ENCODE measurements around the gene KNSTRN. TPM values are rescaled to one million over a fixed set of nuclear protein-coding genes. Genes with fewer than 3 reads are reported as not detected.

Gene KNSTRN
- total and polyA plus RNA-seq, 2 of the 4 experiments (the other 2 are of a cell fraction) = 33.1 to 73.5 TPM

DNA sequence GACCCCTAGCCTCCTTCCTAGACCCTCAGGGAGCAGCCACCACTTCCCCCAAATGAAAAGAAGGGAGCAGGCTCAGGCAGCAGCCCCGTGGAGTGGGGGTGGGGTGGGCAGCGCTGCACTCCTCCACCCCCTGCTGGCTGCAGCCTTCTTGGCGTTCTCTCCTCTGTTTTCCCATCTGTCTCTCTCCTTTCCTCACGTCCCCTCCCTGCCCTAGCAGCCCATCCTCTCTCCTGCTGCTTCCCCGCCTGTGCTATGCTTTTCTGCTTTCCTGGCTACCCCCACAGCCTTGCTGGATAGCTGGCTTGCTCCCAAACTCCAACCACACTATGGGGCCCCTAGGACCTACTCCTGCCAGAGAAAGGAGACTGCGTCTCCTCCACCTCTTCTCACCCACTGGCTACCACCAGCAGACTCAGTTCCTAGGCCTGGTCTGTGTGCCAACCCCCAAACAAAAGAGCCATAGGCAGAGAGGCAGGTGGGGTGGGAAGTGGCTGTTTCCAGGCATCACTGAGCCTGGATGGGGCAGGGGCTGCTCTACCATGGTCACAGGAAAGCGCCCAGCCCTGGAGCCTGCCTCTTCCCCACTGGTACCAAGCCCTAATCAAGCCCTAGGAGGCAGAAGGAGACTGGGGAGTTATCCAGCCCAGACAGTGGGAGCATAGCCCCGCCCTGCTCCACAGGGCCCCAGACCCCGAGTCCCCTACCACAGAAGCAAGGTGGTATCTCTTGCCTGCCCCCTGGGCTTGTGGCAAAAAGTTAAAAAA lies 27.9 kb upstream of the KNSTRN start:
- ChIA-PET POLR2A (ENCODE audit: unreplicated experiment) (no interaction called here), CTCF (interaction anchor here (0.7 to 4.2 kb wide), 3 partner anchors 11 to 85 kb away, joined by 3 to 15 read pairs (median 3); no protein-coding TSS in a partner anchor)
- Histone ChIP-seq H3K4me3 (ENCODE audit: insufficient read depth, low read depth, low read length) (no peak overlapping the region), H3K36me3 (ENCODE audit: control insufficient read depth, insufficient read depth, low read length) (no peaks in the 10 kb centered on the region), H2BK20ac (ENCODE audit: low read depth, low read length) (no peak overlapping the region), H2AK9ac (replicated peaks; ENCODE audit: low read depth, low read length, poor library complexity) (peak overlapping the region; percentile 58), H3K4me2 (ENCODE audit: low read depth, low read length) (no peak overlapping the region; the same call in 1 of the 2 replicates), H3K4me1 (ENCODE audit: control insufficient read depth, insufficient read depth, low read length) (peaks cover 6% of the 10 kb centered on the region; the same call in 1 of the 2 replicates), H4K20me1 (ENCODE audit: insufficient read depth, low read length) (no peaks in the 10 kb centered on the region), H3K9me1 (ENCODE audit: insufficient read depth, low read length) (no peaks in the 10 kb centered on the region), H2BK15ac (ENCODE audit: low read depth, low read length) (no peak overlapping the region), H3K23ac (ENCODE audit: low read depth, low read length) (no peak overlapping the region), H3K56ac (ENCODE audit: extremely low read depth, insufficient read depth, low read length) (no peak overlapping the region), H3K27ac (ENCODE audit: insufficient read depth, low read length) (no peak overlapping the region), H3K79me1 (ENCODE audit: low read depth in 1 of 2, low read length in 2 of 2) (no peaks in the 10 kb centered on the region), H3K4ac (ENCODE audit: low read depth, low read length) (no peak overlapping the region), H3K9me3 (ENCODE audit: control insufficient read depth, insufficient read depth, low read length) (no peaks in the 10 kb centered on the region), H3K14ac (replicated peaks; ENCODE audit: low read depth, low read length) (no peak overlapping the region), H3K18ac (ENCODE audit: low read depth, low read length) (no peak overlapping the region), H3K9ac (ENCODE audit: low read depth, low read length) (no peak overlapping the region), H2AFZ (replicated peaks; ENCODE audit: low read length, poor library complexity) (peak overlapping the region; percentile 80), H2BK120ac (ENCODE audit: low read depth, low read length) (no peak overlapping the region), H3K27me3 (ENCODE audit: control insufficient read depth, insufficient read depth, low read length) (peaks cover 26% of the 10 kb centered on the region), H4K91ac (ENCODE audit: insufficient read depth, low read depth, low read length) (no peak overlapping the region), H2AK5ac (ENCODE audit: low read depth, low read length) (no peak overlapping the region), H2BK5ac (ENCODE audit: low read depth, low read length, poor library complexity, severe bottlenecking) (no peak overlapping the region), H4K8ac (ENCODE audit: low read depth in 2 of 2, low read length in 2 of 2) (no peak overlapping the region), H4K5ac (ENCODE audit: low read depth, low read length) (no peak overlapping the region)
- DNase-seq = peak; percentile 39
- dilution Hi-C loops (cut with HindIII; ENCODE audit: low sequenced_read_pairs, unreplicated experiment) (no loop called here), intact Hi-C loops (cut with micrococcal nuclease) (no loop called here), in situ Hi-C loops (cut with MboI; ENCODE audit: low sequenced_read_pairs) (no loop called here)
- ATAC-seq (ENCODE audit: low read depth) = peak; percentile 66
- WGBS, 2 experiments (ENCODE audit: extremely low coverage in 2 of 2, insufficient read length in 1 of 2) = 0% methylated on average over 1 of the region's 9 CpGs; no CpG with 5 or more reads in 1 of the 2 experiments
- TF ChIP-seq RFX5 (IDR thresholded peaks at IDR 0.05; ENCODE audit: low read depth, low read length) = no peak
- TF ChIP-seq, protein P1, sequence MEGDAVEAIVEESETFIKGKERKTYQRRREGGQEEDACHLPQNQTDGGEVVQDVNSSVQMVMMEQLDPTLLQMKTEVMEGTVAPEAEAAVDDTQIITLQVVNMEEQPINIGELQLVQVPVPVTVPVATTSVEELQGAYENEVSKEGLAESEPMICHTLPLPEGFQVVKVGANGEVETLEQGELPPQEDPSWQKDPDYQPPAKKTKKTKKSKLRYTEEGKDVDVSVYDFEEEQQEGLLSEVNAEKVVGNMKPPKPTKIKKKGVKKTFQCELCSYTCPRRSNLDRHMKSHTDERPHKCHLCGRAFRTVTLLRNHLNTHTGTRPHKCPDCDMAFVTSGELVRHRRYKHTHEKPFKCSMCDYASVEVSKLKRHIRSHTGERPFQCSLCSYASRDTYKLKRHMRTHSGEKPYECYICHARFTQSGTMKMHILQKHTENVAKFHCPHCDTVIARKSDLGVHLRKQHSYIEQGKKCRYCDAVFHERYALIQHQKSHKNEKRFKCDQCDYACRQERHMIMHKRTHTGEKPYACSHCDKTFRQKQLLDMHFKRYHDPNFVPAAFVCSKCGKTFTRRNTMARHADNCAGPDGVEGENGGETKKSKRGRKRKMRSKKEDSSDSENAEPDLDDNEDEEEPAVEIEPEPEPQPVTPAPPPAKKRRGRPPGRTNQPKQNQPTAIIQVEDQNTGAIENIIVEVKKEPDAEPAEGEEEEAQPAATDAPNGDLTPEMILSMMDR (conservative IDR thresholded peaks at IDR 0.05; ENCODE audit: low read depth, low read length) = peak; percentile 70
- TF ChIP-seq BHLHE40 (IDR thresholded peaks at IDR 0.05; ENCODE audit: low read depth, low read length) = no peak
- TF ChIP-seq, protein P2, sequence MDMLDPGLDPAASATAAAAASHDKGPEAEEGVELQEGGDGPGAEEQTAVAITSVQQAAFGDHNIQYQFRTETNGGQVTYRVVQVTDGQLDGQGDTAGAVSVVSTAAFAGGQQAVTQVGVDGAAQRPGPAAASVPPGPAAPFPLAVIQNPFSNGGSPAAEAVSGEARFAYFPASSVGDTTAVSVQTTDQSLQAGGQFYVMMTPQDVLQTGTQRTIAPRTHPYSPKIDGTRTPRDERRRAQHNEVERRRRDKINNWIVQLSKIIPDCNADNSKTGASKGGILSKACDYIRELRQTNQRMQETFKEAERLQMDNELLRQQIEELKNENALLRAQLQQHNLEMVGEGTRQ (IDR thresholded peaks at IDR 0.05; ENCODE audit: low read depth, low read length) = no peak
- TF ChIP-seq MAZ (IDR thresholded peaks at IDR 0.05; ENCODE audit: borderline replicate concordance, low read depth, low read length) = 0 out of 2 replicates have a peak, but pooled peaks have one; percentile 47
- TF ChIP-seq ELK1 (IDR thresholded peaks at IDR 0.05; ENCODE audit: borderline replicate concordance, low read depth, low read length) = no peak
- TF ChIP-seq MAFK (IDR thresholded peaks at IDR 0.05; ENCODE audit: low read depth, low read length) = no peak
- TF ChIP-seq RAD21 (IDR thresholded peaks at IDR 0.05; ENCODE audit: low read length) = peak; percentile 52
- no peak for TF ChIP-seq FOS (IDR thresholded peaks at IDR 0.05; ENCODE audit: low read depth, low read length)
- peak; percentile 61 for TF ChIP-seq SMC3 (IDR thresholded peaks at IDR 0.05; ENCODE audit: low read depth, low read length)
- BruUV-seq (replicated peaks) = no TSS peak
